GM12874 (cell line): ENCODE results near the gene CBFB.

Experiments
- TF ChIP-seq, protein P1 (sequence below): IDR thresholded peaks from 2 replicates; pipeline ENCODE4 v1.5.1; 2011; ENCODE audit warnings: low read depth, mild to moderate bottlenecking, control low read depth, low read length, moderate library complexity; ENCODE audit not compliant: insufficient read depth

Gene CBFB

DNA sequence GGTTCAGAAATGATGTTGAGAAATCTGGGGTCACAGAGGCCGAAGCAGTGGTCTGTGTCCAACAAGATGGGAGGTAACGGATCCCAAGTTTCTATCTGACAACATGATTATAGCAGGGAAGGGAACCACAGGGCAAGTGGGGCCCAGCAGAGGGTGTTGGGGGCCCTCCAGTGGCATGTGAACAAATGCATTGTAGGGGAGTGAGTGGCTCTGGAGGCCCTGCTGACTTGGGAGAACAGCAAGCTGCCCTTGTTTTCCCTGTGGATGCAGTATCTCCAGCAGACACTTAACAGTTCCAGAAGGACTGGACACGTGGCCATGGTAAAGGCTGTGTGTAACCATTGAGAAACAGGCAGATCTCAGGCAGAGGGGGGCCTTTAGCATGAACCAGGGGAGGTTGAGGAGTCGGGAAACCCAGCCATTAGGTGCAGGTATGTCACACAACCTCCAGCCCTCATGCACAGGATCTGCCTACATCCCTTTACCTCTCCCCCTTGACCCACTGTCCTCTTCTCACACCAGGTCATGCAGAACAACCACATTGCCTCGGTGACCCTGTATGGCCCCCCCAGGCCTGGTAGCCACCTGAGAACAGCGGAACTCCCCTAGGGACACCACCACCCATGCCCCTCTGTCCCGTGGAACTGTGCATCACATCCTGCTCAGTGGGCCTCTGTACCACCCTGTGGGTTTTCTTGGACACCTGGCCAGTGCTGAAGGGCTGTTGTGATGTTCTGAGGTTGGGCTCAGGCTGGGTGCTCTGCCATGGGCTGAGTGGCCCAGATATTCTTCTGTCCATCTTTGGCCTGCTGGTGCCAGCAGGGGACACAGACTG lies 117.8 kb downstream of the CBFB start:
- TF ChIP-seq, protein P1, sequence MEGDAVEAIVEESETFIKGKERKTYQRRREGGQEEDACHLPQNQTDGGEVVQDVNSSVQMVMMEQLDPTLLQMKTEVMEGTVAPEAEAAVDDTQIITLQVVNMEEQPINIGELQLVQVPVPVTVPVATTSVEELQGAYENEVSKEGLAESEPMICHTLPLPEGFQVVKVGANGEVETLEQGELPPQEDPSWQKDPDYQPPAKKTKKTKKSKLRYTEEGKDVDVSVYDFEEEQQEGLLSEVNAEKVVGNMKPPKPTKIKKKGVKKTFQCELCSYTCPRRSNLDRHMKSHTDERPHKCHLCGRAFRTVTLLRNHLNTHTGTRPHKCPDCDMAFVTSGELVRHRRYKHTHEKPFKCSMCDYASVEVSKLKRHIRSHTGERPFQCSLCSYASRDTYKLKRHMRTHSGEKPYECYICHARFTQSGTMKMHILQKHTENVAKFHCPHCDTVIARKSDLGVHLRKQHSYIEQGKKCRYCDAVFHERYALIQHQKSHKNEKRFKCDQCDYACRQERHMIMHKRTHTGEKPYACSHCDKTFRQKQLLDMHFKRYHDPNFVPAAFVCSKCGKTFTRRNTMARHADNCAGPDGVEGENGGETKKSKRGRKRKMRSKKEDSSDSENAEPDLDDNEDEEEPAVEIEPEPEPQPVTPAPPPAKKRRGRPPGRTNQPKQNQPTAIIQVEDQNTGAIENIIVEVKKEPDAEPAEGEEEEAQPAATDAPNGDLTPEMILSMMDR = no peak

DNA sequence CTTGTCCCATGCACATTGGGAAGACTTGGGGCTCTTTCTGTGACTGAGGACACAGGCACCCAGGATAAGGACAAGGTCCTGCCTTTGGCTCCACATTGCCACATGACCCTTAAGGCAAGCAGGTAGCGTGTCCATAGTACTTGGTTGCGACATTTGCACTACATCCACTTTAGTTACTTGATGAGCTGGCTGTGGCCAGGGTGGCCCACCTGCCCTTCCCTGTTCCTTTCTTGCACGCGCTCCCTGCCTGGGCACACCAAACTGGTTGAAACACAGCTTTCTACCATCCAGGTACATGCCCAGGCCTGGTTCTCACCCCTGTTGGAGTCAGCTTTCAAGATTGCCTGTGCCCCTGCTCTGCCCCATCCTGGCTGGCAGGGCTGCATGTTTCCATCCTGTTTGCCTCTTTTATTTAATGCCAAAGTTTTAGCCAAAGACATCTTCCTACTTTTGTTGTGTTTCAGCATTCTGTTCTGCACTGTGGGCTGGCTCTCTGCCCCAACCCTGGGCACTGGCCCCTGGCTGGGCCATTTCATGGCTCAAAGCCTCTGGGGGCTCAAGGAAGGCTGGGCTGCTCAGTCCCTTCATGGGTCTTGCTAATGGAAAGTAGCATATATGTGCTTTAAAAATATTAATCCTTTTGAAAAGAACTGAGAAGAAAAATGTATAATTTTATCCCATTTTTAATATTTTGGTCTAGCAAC lies 118.6 kb downstream of the CBFB start:
- TF ChIP-seq, protein P1 = no peak

DNA sequence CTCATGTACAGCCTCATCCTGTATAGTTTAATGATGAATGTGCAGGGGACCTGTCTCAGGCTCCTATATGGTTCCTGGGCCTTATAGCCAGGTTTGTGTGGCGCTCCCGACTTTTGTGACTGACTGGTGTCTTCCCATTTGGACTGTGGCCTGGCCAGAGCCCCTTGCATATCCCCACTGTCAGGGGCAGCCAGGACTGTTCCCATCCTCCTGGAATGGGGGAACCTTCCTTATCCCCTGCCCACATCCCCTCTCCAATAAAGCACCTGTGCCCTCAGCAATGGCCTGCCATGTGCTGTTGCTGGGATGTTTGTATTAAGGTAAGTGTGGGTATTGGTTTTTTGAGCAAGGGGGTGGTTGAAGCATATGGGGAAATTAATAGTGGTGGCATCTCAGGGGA lies 119.3 kb downstream of the CBFB start:
- TF ChIP-seq, protein P1 = no peak

DNA sequence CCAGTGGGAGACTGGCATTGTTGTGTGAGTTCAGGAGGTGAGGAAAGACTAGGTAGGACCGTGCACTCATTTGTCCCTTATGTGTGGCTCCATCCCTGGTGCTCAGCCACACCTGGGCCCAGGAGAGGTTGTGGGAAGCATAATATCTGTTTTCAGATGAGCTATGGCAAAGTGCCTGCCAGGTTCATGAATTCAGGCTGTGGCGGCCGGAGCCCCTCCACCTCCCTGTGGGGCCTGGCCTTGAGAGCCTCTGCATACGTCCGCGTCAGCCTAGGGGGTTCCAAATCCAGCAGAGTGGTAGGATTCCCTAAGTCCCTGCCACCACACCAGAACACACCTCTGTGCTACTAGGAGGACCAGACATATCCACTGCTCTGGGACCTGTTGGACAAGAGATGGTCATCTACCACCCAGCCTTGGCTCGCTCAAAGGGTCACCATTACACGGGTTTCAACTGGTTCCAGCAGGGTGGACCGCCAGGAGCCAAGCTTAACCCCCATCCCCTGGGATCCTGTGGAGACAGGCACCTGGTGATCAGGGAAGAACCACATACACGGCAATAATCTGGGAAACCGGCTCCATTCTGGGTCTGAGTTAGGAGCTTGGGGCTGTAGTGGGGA lies 119.8 kb downstream of the CBFB start:
- TF ChIP-seq, protein P1 = no peak

DNA sequence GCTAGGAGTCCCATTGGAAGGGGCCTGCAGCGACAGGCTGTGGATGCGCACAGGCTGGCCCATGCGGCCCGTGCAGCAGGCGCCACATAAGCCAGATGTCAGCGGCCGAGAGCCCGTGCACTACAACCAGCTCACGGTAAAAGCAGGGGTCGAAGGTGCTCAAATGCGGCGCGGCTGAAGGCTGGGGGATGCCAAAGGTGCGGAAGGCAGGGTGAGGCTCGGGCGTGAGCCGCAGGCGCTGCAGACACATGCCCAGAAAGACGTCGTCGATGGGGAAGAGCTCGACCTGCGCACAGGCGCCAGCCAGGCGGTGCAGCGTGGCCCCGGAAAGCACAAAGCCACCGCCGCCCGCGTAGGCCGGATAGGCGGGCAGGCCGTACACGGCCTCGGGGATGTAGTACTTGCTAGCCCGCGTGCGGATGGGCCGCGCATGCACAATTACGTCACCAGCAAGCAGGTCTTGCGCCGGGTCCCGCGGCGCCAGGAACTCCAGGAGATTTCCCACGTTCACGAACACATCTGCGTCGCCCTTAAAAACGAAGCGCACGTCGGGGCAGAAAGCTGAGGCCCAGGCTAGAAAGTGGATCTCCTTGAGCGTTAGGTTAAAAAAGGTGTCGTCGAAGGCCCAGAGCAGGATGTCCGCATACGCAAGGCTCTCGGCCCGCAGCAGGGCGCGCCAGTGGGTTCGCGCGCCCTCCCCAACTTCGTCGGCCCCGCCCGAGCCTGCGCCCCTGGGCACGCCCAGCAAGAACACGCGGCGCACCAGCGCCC lies 120.5 kb downstream of the CBFB start:
- TF ChIP-seq, protein P1 = no peak

DNA sequence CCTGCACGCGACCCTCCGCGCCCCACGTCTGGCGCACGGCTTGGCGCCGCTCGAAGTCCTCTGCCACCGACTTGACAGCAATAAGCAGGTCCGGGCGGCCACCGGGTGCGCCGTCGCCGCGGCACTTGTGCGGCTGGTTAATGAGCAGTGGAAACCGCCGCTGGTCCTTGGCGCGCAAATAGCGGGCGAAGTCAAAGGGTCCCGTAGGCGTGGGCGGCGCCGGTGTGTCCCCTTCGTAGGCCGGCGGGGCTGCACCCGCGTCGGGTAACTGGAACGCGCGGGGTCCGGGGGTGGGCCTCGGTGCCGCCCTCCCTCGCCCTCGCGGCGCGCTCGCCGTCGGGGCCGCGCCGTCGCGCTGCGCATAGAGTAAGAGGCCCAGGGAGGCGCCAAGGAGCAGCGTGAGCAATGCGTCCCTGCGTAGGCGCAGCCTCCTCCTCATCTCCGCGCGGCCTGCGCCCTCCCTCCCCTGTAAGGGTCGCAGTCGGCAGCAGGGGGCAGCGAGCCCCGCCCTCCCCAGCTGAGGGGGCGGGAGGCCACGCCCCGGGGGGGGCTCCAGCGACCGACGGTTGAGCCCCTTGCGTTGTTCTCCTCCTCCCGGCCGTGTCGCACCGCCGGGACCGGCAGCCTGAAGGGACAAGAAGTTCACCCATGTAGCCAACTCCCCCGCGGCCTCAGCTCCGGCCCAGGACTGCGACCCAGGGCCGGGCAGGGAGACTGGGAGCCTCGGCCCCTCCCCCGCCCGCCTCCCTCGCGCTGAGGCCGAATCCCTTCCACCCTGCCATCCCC lies 121.3 kb downstream of the CBFB start:
- TF ChIP-seq, protein P1 = 0 out of 2 replicates have a peak, but pooled peaks have one; percentile 12
